Mammary epithelial cell (primary cell): ENCODE measurements around the gene NDUFV1.

ENCODE experiments used
- EZH2 ChIP-seq: IDR thresholded peaks from 2 replicates; pipeline ENCODE4 v1.6.1; 2012; ENCODE audit warnings: low read length, inconsistent platforms, borderline replicate concordance
- TF ChIP-seq, protein P1 (sequence below), 2 donors: IDR thresholded peaks in 1 of 2; conservative IDR thresholded peaks in 1 of 2; 2 replicates each; pipeline ENCODE4 v1.5.1; 2011 to 2012; ENCODE audit warnings: inconsistent platforms in 2 of 2, low read length in 2 of 2, mild to moderate bottlenecking in 2 of 2, control low read depth in 1 of 2, low read depth in 1 of 2; ENCODE audit not compliant: insufficient read depth in 1 of 2; ENCODE audit errors: extremely low read depth in 1 of 2

DNA sequence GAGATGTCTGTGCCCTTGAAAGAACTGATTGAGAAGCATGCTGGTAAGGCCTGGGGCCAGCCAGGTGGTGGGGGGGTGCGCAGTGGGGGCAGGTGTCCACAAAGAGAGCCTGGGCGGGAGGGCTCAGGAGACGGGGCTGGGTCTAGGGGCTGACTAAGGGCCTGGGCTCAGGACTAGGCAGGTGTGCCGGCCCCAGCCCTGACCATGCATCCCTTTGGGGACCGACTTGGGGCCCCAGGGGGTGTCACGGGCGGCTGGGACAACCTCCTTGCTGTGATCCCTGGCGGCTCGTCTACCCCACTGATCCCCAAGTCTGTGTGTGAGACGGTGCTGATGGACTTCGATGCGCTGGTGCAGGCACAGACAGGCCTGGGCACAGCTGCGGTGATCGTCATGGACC lies 4.4 kb downstream of the NDUFV1 start:
- TF ChIP-seq, protein P1, sequence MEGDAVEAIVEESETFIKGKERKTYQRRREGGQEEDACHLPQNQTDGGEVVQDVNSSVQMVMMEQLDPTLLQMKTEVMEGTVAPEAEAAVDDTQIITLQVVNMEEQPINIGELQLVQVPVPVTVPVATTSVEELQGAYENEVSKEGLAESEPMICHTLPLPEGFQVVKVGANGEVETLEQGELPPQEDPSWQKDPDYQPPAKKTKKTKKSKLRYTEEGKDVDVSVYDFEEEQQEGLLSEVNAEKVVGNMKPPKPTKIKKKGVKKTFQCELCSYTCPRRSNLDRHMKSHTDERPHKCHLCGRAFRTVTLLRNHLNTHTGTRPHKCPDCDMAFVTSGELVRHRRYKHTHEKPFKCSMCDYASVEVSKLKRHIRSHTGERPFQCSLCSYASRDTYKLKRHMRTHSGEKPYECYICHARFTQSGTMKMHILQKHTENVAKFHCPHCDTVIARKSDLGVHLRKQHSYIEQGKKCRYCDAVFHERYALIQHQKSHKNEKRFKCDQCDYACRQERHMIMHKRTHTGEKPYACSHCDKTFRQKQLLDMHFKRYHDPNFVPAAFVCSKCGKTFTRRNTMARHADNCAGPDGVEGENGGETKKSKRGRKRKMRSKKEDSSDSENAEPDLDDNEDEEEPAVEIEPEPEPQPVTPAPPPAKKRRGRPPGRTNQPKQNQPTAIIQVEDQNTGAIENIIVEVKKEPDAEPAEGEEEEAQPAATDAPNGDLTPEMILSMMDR (conservative IDR thresholded peaks at IDR 0.05 in 1 of 2, IDR thresholded peaks at IDR 0.05 in 1 of 2; ENCODE audit: extremely low read depth in 1 of 2, insufficient read depth in 1 of 2, low read depth in 1 of 2, low read length in 2 of 2): no peak
- no peak for TF ChIP-seq EZH2
